GM12801 (cell line): ENCODE data around the gene ASPRV1.

ENCODE experiments used
- CTCF ChIP-seq: IDR thresholded peaks from one replicate; pipeline ENCODE4 v1.5.1; 2011; ENCODE audit warnings: control low read depth; ENCODE audit not compliant: insufficient read length; ENCODE audit errors: extremely low read depth

Gene ASPRV1

GRCh38 chr2:69956475-69956979, 4.9 kb downstream of the ASPRV1 start:
- TF ChIP-seq CTCF: no peak

- no peak for TF ChIP-seq CTCF
Observed at GRCh38 chr2:69955029-69955428, 6.4 kb downstream of the ASPRV1 start.

- TF ChIP-seq CTCF: no peak
Observed at GRCh38 chr2:69954084-69954483, 7.3 kb downstream of the ASPRV1 start.

- no peak for TF ChIP-seq CTCF
Observed at GRCh38 chr2:69952336-69953115, 8.9 kb downstream of the ASPRV1 start.

- no peak for TF ChIP-seq CTCF
Observed at GRCh38 chr2:69950241-69950640, 11.2 kb downstream of the ASPRV1 start.

- no peak for TF ChIP-seq CTCF
Observed at GRCh38 chr2:69948963-69949645, 12.3 kb downstream of the ASPRV1 start.

GRCh38 chr2:69948032-69948962, 13.1 kb downstream of the ASPRV1 start:
- no peak for TF ChIP-seq CTCF
